Activated CD8-positive, alpha-beta memory T cell treated with anti-CD3 and anti-CD28 coated beads for 4 hours (primary cell): ENCODE measurements around the gene AP1M2.
"Not testable (repeated sequence)": the region's sequence is repeated elsewhere in the genome, so short reads cannot be mapped to it uniquely, and the experiment has no call there.

Experiments
- DNase-seq, 2 donors: peaks; one replicate each; pipeline ENCODE4 v3.0.0-alpha.2; 2020; ENCODE audit warnings: low read depth in 2 of 2

The AP1M2 gene

DNA sequence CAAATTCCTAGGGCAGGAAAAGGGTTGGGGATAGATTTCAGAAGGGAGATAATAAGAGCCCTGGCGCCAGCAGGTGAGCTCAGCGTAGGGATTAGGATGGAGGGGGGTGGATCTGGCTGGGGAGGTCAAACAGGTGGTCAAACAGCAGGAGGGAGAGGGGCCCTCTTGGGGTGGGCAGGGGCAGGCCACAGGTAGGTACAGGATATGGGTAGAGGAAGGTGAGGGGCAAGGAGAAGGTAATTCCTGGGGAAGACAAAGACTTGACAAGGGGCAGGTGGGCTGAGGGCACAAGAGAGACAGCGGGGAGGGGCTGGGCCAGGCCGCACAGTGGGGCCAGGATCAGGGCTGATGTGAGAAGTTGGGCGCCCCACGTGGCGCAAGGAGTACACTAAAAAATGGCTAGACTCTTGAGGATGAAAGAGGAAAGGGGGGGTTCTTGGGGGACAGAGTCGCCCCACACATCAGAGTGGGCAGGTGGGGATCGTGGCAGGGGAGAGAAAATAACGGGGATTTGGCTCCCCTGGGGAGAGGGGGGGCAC lies 22.0 kb downstream of the AP1M2 start:
- DNase-seq = no peak

DNA sequence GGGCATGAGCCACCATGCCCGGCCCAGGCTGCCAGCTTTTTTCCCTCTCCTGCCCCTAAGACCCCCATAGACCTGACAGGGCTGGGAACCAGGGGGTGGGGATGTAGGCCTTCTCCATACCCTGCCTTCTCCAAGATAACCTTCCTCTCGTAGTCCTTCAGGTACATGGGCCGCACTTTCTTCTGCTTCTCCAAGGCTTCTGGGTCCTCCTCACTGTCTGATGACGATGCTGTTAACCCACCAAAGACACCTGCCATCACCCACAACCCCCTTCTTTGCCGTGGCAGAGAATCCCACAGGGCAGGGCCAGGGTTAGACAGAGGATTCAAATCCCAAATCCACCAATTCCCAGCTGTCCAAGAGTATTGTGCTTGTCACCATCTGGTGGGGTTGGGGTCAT lies 24.5 kb downstream of the AP1M2 start:
- DNase-seq = no peak

- no peak for DNase-seq
These were observed 27.0 kb downstream of the AP1M2 start for GRCh38 chr19:10560154-10560553.

DNA sequence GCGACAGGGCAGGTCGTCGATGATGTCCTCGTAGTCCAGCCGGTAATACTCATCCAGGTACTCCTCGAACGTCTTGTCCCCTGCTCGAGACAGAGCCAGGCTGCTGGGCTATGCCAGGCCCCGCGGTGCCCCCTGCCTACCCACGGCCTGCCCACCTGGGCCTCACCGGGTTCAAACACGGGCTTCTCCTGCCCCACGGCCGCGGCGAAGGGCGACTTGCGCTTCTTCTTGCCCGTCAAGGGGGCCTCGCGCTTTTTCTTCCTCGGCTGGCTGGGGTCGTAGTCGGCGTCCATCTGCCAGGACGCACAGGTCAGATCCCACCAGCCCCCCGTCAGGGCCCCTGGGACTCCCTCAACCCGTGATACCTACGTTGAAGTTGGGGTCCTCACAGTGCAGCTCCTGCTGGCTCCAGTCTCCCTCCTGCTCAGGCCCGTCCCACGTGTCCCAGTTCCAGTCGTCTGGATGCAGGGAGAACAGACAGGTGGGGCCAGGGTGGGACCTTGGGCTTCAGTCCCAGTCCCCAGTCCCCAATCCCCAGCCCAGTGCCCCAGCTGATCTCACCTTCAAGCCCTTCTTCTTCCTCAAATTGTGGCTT lies 29.4 kb downstream of the AP1M2 start:
- DNase-seq = no peak

GRCh38 chr19:10555610-10555973 lies 31.5 kb downstream of the AP1M2 start:
- DNase-seq = no peak

- DNase-seq = no peak
These were observed 32.1 kb downstream of the AP1M2 start for GRCh38 chr19:10554760-10555609.

GRCh38 chr19:10553943-10554381 lies 33.1 kb downstream of the AP1M2 start:
- peak in 1 of 2 donors; percentile 36 for DNase-seq

- DNase-seq = no peak
These were observed 33.9 kb downstream of the AP1M2 start for GRCh38 chr19:10553087-10553667.

DNA sequence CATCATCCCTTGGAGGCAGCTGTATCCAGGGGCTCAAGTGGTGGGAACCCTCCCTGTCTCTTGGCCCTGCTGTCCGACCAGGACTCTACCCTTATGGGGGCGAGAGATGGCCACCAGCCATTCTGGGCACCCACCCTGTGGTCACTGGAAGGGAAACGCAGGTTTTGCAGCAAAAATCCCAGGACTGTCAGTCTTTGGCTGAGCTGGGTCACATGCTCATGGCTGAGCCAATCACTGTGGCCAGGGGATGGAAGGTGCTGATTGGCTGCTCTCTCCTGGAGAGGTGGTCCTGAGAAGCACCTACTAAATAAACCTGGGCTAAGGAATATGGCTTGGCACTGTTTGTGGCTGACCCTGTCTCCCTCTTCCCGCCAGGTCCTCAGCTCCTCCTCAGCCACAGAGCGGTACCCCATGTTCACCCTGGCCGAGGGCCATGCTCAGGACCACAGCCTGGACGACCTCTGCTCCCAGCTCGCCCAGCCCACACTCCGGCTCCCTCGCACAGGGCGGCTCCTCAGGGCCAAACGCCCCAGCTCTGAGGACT lies 34.5 kb downstream of the AP1M2 start:
- no peak for DNase-seq

GRCh38 chr19:10551698-10552301 lies 35.3 kb downstream of the AP1M2 start:
- no peak for DNase-seq

DNA sequence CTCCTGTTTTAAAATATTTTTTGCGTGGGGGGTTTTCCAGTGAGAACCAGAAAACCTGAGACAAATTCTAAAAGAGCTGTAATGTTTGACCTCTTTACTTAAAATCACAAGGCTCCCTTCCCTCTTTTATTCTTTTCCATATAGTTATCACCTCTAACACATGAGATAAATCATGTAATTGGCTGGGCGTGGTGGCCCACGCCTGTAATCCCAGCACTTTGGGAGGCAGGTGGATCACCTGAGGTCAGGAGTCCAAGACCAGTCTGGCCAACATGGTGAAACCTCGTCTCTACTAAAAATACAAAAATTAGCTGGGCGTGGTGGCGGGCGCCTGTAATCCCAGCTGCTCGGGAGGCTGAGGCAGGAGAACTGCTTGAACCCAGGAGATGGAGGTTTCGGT lies 36.1 kb downstream of the AP1M2 start:
- not testable (repeated sequence) for DNase-seq

DNA sequence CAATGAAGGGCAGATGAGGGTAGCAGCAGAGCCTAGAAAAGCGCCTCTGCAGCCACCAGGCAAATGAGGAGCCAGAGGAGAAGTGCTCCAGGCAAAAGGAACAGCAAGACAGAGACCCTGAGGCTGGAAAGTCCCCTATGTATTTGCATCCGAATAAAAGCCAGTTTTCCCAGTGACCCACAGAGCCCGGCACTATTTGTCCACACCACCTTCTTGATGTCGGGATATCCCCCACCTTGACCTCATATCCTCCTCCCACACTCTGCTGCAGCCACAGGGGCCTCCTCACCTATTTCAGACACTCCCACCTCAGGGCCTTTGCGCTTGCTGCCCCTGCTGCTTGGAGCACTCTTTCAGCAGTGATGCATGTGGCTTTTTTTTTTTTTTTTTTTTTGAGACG lies 36.8 kb downstream of the AP1M2 start:
- DNase-seq = no peak

DNA sequence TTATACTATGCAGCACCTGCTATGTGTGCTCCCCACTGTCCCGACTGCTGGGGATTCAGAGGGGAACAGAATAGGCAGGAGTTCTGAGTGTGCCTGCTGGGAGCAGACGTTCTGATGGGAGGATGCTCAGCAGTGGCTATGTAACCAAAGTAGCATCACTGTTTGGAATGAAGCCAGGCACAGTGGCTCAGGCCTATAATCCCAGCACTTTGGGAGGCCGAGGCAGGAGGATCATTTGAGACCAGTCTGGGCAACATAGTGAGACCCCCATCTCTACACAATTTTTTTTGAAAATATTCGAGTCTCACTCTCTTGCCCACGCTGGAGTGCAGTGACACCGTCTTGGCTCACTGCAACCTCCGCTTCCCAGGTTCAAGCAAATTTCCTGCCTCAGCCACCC lies 37.4 kb downstream of the AP1M2 start:
- no peak for DNase-seq

GRCh38 chr19:10548746-10549276 lies 38.3 kb downstream of the AP1M2 start:
- DNase-seq = no peak

- no peak for DNase-seq
These were observed 40.3 kb downstream of the AP1M2 start for GRCh38 chr19:10546817-10547216.

DNA sequence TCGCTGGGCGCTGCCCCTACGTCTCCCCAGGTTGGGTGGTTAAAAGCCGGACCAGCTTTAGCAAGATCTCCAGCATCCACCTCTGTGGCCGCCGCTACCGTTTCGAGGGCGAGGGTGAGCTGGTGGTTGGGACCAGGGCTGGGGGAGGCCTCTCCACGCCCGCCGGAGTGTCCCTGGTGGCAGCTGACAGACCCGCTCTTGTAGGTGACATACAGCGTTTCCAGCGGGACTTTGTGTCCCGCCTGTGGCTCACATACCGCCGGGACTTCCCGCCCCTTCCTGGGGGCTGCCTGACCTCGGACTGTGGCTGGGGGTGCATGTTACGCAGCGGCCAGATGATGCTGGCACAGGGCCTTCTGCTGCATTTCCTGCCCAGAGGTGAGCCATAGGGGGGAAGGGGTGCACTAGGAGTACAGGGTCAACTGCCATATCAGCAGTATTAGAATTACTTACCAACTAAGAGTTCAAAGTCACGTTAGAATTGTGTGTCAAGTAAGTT lies 42.3 kb downstream of the AP1M2 start:
- DNase-seq = no peak

- no peak for DNase-seq
These were observed 42.8 kb downstream of the AP1M2 start for GRCh38 chr19:10544242-10544752.

GRCh38 chr19:10543420-10544241 lies 43.5 kb downstream of the AP1M2 start, which contains the start of gene ATG4D:
Gene ATG4D, plus strand, starts transcription at chr19:10543904. Its CDS starts 187 bp downstream, at chr19:10544091.
- peak; percentile 56 to 57 for DNase-seq

DNA sequence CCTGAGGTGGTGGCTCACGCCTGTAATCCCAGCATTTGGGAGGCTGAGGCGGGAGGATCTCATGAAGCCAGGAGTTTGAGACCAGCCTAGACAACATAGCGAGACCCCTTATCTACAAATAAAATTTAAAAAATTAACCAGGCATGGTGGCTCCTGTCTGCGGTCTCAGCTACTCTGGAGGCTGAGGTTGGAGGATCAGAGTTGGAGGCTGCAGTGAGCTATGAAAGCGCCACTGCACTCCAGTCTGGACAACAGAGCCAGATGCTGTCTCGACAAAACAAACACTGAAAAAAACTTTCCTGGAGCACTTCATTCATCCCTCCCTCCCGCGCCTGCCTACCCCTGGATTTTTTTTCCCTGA lies 44.1 kb downstream of the AP1M2 start:
- DNase-seq = no peak

GRCh38 chr19:10539016-10539415 lies 48.1 kb downstream of the AP1M2 start:
- DNase-seq = not testable (repeated sequence)
